Colonic mucosa (tissue), 4 donors: Measurements from ENCODE around the gene APC2. TPM values are rescaled to one million over a fixed set of nuclear protein-coding genes. Genes with fewer than 3 reads are reported as not detected.

ENCODE experiments used
- DNase-seq: peaks from one replicate; pipeline ENCODE4 v3.0.0-alpha.2; 2020
- H3K27ac ChIP-seq: fragments of 200-600 bp; one replicate; pipeline ENCODE4 v1.8.0; 2021
- H3K27me3 ChIP-seq: fragments of 200-600 bp; one replicate; pipeline ENCODE4 v1.8.0; 2021
- H3K36me3 ChIP-seq: fragments of 200-600 bp; one replicate; pipeline ENCODE4 v1.8.0; 2021
- H3K4me1 ChIP-seq: fragments of 200-600 bp; one replicate; pipeline ENCODE4 v1.8.0; 2021; ENCODE audit warnings: mild to moderate bottlenecking
- H3K4me3 ChIP-seq: fragments of 200-600 bp; one replicate; pipeline ENCODE4 v1.8.0; 2021
- H3K9ac ChIP-seq, 2 donors: one replicate each; pipeline ENCODE4 v1.7.0; 2013; ENCODE audit warnings: control low read depth in 2 of 2, low read depth in 2 of 2, low read length in 2 of 2
- H3K9me3 ChIP-seq: fragments of 200-600 bp; one replicate; pipeline ENCODE4 v1.8.0; 2021
- intact Hi-C: fragments of 100-400 bp; cut with DNase I; formaldehyde crosslinking; loops from one replicate; pipeline ENCODE4 v1.14.1; 2022
- total RNA-seq, 2 donors: library from RNA; stranded (reverse); fragmentation: NEBNext Ultra II Directional in 1 of 2; extraction: Animal tissue kit (Norgen Biotek cat#: 25700) in 1 of 2; gene quantifications; one replicate each; pipeline ENCODE4 v1.2.1, GENCODE V29; 2021
- TF ChIP-seq, protein P1 (sequence below): fragments of 200-600 bp; IDR thresholded peaks from one replicate; pipeline ENCODE4 v1.8.0; 2022; ENCODE audit warnings: antibody characterized with exemption, mild to moderate bottlenecking
- donor health status: healthy.
- donor health status: DM: no; HTN: no; CAD: no.
- donor health status: DM: no; HTN: no; CAD: no.

The APC2 gene
- total RNA-seq, 2 donors from 2014 or later: 0.05 to 0.42 TPM

DNA sequence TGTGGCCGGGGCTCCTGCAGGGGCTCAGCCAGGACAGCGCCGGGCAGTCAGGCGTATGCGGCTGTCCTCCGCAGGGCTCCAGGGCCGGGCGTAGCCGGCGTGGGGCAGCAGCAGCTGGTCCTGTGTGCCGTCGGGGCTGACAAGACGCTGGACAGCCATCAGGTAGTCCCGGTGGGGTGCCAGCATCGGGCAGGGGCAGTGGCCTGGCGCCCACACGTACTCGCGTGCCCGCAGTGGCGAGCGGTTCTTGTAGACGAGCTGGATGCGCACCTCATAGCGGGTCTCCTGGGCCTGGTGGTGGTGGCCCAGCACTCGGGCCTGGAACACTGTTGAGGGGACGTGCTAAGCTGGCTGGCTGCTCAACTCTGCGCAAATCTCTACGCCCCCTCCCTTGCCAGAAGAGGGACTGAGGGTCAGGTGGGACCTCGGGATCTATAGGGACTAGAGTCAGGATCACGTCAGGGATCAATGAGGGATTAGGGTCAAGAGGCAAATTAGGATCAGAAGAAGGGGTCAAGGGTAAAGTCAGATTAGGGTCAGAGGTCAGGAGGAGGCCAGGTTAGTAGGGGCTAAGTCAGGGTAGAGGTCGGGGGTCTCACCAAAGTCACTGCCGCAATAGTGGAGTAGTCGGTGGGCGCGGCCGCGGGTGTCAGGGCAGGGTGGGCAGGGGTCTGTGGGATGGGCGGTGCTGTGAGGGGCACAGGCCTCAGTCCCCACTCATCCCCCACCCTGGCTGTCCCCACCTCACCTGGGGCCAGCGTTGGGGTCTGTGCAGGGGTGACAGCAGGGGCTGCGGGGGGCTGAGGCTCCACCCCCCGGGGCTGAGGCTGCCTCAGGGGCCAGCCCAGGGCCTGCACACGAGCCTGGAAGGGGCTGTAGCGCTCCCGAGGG lies 56.3 kb downstream of the APC2 start:
- H3K4me3 ChIP-seq: no peak overlapping the region
- no peak overlapping the region for H3K27ac ChIP-seq
- intact Hi-C loops: no loop called here
- no peaks in the 10 kb centered on the region for H3K36me3 ChIP-seq
- H3K9ac ChIP-seq: no peak overlapping the region
- DNase-seq: no peak
- H3K9me3 ChIP-seq: no peaks in the 10 kb centered on the region
- TF ChIP-seq, protein P1, sequence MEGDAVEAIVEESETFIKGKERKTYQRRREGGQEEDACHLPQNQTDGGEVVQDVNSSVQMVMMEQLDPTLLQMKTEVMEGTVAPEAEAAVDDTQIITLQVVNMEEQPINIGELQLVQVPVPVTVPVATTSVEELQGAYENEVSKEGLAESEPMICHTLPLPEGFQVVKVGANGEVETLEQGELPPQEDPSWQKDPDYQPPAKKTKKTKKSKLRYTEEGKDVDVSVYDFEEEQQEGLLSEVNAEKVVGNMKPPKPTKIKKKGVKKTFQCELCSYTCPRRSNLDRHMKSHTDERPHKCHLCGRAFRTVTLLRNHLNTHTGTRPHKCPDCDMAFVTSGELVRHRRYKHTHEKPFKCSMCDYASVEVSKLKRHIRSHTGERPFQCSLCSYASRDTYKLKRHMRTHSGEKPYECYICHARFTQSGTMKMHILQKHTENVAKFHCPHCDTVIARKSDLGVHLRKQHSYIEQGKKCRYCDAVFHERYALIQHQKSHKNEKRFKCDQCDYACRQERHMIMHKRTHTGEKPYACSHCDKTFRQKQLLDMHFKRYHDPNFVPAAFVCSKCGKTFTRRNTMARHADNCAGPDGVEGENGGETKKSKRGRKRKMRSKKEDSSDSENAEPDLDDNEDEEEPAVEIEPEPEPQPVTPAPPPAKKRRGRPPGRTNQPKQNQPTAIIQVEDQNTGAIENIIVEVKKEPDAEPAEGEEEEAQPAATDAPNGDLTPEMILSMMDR: no peak
- H3K4me1 ChIP-seq: peaks cover 7% of the 10 kb centered on the region
- peaks cover 19% of the 10 kb centered on the region for H3K27me3 ChIP-seq

DNA sequence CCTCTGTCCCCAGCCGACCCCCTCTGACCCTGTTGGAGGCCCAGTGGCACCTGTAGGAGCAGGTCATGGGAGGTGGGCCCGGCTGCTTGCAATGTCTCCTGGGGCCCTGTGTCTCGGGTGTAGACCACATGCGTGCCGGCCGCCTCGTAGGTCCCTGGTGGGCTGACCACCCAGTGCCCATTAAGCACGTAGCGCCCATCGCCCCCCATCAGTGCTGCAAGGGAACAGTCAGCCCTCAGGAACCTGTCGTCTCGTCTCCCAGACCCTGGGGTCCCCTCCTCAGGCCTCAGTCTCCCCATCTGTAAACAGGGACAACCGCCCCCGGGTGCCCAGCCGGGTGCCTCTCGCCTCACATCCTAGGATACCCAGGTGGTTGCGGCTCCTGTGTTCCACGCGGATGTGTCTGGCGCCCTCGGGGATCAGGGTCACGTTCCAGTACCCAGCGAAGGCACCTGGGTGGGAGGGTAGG lies 57.3 kb downstream of the APC2 start:
- TF ChIP-seq, protein P1: no peak
- peaks cover 7% of the 10 kb centered on the region for H3K4me1 ChIP-seq
- peaks cover 23% of the 10 kb centered on the region for H3K27me3 ChIP-seq
- H3K36me3 ChIP-seq: no peaks in the 10 kb centered on the region
- H3K4me3 ChIP-seq: no peak overlapping the region
- DNase-seq: no peak
- H3K9me3 ChIP-seq: no peaks in the 10 kb centered on the region
- H3K9ac ChIP-seq: no peak overlapping the region
- intact Hi-C loops: no loop called here
- no peak overlapping the region for H3K27ac ChIP-seq

DNA sequence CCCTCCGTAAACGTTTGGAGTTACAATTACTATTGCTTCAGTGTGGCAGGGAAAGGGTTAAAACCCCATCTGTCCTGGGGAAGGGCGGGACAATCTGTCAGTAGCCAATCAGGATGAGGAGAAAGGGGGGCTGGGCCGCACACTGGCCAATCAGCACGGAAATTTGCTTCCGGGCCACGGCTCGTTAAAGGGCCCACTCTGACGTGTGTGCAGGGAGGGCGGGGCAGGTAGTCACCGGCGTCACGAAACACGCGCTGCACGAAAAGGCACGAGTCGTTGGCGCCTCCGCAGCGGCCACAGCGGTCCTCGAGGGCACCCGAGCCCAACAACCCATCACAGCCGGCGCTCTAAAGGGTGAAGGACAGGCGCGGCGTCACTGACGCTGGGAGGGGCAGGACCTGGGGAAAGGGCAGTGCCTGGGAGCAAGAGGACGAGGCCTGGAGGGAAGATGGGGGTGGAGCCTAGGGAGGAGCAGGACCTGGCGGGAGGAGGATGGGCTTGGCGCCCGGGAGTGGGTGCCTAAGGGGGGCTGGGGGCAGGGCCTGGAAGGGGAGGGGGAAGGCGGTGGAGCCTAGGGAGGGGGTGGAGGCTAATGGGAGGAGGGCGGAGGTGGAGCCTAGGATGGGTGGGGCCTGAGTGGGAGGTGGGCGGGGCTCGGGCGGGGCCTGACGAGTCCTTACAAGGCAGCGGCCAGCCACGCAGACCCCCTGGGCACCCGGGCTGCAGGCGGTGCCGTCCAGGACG lies 58.0 kb downstream of the APC2 start:
- intact Hi-C loops: no loop called here
- Histone ChIP-seq H3K27me3 (peaks cover 18% of the 10 kb centered on the region), H3K4me1 (peaks cover 7% of the 10 kb centered on the region), H3K9ac (peak overlapping the region in 1 of 2 donors; percentile 72), H3K9me3 (no peaks in the 10 kb centered on the region), H3K27ac (peak overlapping the region; percentile 69), H3K36me3 (no peaks in the 10 kb centered on the region), H3K4me3 (peak overlapping the region; percentile 32)
- TF ChIP-seq, protein P1: no peak
- DNase-seq: peak; percentile 90

DNA sequence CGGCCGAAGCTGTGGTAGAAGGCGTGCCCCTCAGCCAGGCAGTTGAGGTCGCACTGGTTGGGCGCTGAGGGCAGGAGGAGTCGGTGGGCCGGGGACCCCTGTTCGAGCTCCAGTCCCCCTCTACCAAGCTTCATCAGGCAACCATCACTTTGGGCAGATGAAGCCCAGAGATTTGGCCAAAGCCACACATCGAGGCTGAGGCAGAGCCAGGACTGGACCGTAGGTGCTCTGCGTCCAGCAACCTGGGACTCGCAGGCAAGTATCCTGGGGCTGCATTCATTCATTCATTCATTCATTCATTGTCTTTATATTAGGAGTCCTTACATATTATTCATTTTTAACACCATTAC lies 58.6 kb downstream of the APC2 start:
- Histone ChIP-seq H3K36me3 (no peaks in the 10 kb centered on the region), H3K27me3 (peaks cover 13% of the 10 kb centered on the region), H3K9ac (peak overlapping the region in 1 of 2 donors; percentile 24), H3K4me1 (peaks cover 2% of the 10 kb centered on the region), H3K4me3 (peak overlapping the region; percentile 32), H3K27ac (no peak overlapping the region), H3K9me3 (no peaks in the 10 kb centered on the region)
- TF ChIP-seq, protein P1: no peak
- intact Hi-C loops: no loop called here
- DNase-seq: no peak

DNA sequence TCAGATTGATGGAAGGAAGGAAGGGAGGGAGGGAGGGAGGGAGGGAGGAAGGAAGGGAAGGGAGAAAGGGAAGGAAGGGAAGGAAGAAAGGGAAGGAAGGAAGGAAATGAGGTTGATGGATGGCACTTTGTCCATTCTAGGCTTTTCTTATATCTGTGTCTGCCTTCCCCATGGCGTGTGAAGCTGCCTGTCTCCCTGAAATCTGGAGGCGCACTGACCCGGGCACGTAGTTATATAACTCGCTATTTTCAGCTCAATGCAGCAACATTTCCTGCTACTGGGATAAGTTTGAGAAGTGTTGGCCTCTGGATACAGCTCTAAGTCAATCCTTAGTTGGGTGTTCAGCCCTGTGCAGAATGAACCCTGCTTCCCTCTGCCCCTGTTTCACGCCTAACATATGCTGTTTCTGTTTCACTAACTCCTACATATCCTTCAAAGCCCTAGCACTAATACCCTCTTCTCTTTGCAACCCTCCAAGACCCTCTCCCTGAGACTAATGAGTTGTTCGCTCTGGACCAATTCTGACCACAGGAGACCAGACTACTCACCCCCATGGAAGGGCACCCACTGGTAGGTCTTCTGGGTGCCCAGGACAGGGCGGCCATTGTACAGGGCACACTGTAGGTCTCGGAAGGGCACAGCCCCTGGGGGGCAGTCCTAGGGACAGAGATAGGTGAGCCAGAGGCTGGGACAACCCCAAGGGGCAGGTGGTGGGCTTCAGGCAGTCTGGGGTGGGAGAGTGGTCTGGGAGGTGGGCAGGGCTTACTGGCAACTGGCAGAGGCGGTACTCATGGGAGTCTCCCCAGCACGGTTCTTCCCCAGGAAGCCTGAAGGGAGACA lies 59.9 kb downstream of the APC2 start:
- Histone ChIP-seq H3K9ac (peak overlapping the region in 1 of 2 donors; percentile 34), H3K27me3 (peaks cover 4% of the 10 kb centered on the region), H3K27ac (no peak overlapping the region), H3K9me3 (no peaks in the 10 kb centered on the region), H3K4me1 (no peaks in the 10 kb centered on the region), H3K36me3 (no peaks in the 10 kb centered on the region), H3K4me3 (no peak overlapping the region)
- TF ChIP-seq, protein P1: no peak
- DNase-seq: no peak
- intact Hi-C loops: loop anchor here (10.0 kb wide), 1 partner anchor 225 kb away; the partner anchor contains the start of gene EFNA2
